SK-N-SH treated with all-trans-retinoic acid at 6 μM for 48 hours (cell line): Measurements from ENCODE around the gene IL20RA.

ENCODE experiments used
- ARNTL ChIP-seq: fragments of 450-650 bp; formaldehyde crosslinking; IDR thresholded peaks from 2 replicates; pipeline ENCODE4 v1.5.0; 2020; ENCODE audit warnings: low read depth, mild to moderate bottlenecking, moderate library complexity, borderline replicate concordance
- GLIS3 ChIP-seq: fragments of 250-450 bp; sonication (Bioruptor Pico); IDR thresholded peaks from 2 replicates; pipeline ENCODE4 v1.5.0; 2020; ENCODE audit warnings: mild to moderate bottlenecking, moderate library complexity
- ZC3H10 ChIP-seq: fragments of 250-450 bp; sonication (Bioruptor Pico); IDR thresholded peaks from 2 replicates; pipeline ENCODE4 v1.5.1; 2021; ENCODE audit warnings: mild to moderate bottlenecking, moderate library complexity
- ZNF565 ChIP-seq: fragments of 450-650 bp; formaldehyde crosslinking; conservative IDR thresholded peaks from 2 replicates; pipeline ENCODE4 v1.5.0; 2020; ENCODE audit warnings: low read depth, mild to moderate bottlenecking, moderate library complexity
- ZNF8 ChIP-seq: fragments of 450-650 bp; formaldehyde crosslinking; IDR thresholded peaks from 2 replicates; pipeline ENCODE4 v1.5.0; 2020; ENCODE audit warnings: mild to moderate bottlenecking, moderate library complexity
- TF ChIP-seq, protein P1 (sequence below): fragments of 250-450 bp; sonication (Bioruptor Pico); IDR thresholded peaks from 2 replicates; pipeline ENCODE4 v1.8.0; 2020; ENCODE audit warnings: mild to moderate bottlenecking, moderate library complexity, borderline replicate concordance
- TF ChIP-seq, protein P2 (sequence below): fragments of 250-450 bp; sonication (Bioruptor Pico); IDR thresholded peaks from 2 replicates; pipeline ENCODE4 v1.5.1; 2021; ENCODE audit warnings: mild to moderate bottlenecking, moderate library complexity

DNA sequence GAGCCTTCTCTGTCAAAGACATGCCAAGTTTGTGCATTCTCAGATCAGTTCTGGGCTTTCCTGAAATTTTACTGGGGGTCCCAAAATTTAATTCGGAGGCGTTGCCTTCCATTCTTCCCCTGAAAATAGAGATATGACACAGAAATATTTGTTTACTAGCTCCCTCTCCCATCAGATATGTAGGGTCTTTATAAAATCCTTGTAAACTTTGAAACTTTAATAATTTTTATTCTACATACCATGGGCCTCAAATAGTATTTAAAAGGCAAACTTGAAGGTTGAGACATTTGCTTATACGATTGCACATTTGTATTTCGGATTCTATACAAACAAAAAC lies 54.6 kb downstream of the IL20RA start:
- no peak for TF ChIP-seq ZC3H10
- no peak for TF ChIP-seq ZNF565 (CRISPR knock-in tag)
- no peak for TF ChIP-seq ZNF8 (CRISPR knock-in tag)
- no peak for TF ChIP-seq GLIS3 (CRISPR knock-in tag)
- TF ChIP-seq, protein P1, sequence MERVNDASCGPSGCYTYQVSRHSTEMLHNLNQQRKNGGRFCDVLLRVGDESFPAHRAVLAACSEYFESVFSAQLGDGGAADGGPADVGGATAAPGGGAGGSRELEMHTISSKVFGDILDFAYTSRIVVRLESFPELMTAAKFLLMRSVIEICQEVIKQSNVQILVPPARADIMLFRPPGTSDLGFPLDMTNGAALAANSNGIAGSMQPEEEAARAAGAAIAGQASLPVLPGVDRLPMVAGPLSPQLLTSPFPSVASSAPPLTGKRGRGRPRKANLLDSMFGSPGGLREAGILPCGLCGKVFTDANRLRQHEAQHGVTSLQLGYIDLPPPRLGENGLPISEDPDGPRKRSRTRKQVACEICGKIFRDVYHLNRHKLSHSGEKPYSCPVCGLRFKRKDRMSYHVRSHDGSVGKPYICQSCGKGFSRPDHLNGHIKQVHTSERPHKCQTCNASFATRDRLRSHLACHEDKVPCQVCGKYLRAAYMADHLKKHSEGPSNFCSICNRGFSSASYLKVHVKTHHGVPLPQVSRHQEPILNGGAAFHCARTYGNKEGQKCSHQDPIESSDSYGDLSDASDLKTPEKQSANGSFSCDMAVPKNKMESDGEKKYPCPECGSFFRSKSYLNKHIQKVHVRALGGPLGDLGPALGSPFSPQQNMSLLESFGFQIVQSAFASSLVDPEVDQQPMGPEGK (CRISPR knock-in tag) = no peak
- TF ChIP-seq, protein P2, sequence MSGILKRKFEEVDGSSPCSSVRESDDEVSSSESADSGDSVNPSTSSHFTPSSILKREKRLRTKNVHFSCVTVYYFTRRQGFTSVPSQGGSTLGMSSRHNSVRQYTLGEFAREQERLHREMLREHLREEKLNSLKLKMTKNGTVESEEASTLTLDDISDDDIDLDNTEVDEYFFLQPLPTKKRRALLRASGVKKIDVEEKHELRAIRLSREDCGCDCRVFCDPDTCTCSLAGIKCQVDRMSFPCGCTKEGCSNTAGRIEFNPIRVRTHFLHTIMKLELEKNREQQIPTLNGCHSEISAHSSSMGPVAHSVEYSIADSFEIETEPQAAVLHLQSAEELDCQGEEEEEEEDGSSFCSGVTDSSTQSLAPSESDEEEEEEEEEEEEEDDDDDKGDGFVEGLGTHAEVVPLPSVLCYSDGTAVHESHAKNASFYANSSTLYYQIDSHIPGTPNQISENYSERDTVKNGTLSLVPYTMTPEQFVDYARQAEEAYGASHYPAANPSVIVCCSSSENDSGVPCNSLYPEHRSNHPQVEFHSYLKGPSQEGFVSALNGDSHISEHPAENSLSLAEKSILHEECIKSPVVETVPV = no peak
- TF ChIP-seq ARNTL (CRISPR knock-in tag) = no peak
